Measurements from ENCODE around the gene COL4A4.

COL4A4 gene

GRCh38 chr2:227029426-227030105 is 134.4 kb downstream of the COL4A4 start:
- FAIRE-seq: no peak

GRCh38 chr2:227025510-227025909 is 138.5 kb downstream of the COL4A4 start:
- no peak for FAIRE-seq

GRCh38 chr2:227022608-227023007 is 141.4 kb downstream of the COL4A4 start:
- FAIRE-seq: no peak

GRCh38 chr2:227020416-227020815 is 143.6 kb downstream of the COL4A4 start:
- FAIRE-seq: no peak

DNA sequence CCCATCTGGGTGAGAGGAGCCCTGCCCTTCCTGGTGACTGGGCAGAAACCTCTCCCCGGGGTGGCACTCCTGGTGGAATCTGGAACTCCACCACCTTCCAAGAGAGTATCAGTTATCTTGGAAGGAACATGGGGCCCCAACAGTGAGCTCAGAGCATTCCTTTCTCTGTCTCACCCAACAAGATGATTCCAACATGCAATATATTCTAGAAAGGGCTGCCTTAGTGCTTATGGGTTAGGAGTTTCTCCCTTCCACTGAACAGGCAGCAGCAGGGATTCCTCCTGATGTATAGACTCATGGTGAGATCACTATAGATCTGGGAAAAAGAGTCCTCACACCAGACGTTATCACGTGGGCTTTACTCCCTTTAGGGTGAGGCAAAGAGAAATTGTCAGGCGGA is 147.1 kb downstream of the COL4A4 start:
- FAIRE-seq: no peak

- no peak for FAIRE-seq
Measured at GRCh38 chr2:227013881-227014280, 150.1 kb downstream of the COL4A4 start.

DNA sequence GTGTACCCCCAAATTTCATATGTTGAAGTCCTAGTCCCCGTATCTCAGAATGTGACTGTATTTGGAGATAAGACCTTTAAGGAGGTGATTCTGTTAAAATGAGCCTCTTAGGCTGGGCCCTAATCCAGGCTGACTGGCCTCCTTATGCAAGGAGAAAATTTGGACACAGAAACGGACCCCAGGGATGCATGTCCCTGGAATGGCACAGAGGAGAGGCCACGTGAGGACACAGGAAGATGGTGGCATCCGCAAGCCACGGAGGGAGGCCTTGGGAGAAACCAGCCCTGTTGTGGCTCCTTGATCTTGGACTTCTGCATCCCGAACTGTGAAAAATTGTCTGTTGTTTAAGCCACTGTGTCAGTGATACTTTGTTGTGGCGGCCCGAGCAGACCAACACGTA is 150.7 kb downstream of the COL4A4 start:
- FAIRE-seq: no peak

GRCh38 chr2:227010433-227010832 is 153.6 kb downstream of the COL4A4 start:
- FAIRE-seq: no peak

DNA sequence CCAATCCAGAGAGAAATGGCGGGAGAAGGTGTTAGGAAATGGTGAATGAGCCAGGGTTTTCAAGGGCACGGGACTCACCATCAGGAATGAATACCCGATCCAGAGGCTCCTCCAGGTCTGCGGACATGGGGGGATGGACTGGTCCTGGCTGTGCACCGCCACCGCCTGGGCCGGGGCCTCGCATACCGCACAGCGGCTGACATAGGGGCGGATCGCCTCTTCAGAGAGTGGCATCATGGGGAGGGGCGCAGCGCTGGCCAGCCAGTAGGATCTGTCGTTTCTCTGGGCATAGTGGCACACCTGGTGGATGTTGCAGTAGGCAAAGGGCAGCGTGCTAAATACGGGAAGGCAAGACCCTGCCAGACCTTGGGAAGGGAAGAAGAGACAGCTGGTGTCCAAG is 156.1 kb downstream of the COL4A4 start:
- no peak for FAIRE-seq

- FAIRE-seq: no peak
Measured at GRCh38 chr2:227007148-227007547, 156.9 kb downstream of the COL4A4 start.

DNA sequence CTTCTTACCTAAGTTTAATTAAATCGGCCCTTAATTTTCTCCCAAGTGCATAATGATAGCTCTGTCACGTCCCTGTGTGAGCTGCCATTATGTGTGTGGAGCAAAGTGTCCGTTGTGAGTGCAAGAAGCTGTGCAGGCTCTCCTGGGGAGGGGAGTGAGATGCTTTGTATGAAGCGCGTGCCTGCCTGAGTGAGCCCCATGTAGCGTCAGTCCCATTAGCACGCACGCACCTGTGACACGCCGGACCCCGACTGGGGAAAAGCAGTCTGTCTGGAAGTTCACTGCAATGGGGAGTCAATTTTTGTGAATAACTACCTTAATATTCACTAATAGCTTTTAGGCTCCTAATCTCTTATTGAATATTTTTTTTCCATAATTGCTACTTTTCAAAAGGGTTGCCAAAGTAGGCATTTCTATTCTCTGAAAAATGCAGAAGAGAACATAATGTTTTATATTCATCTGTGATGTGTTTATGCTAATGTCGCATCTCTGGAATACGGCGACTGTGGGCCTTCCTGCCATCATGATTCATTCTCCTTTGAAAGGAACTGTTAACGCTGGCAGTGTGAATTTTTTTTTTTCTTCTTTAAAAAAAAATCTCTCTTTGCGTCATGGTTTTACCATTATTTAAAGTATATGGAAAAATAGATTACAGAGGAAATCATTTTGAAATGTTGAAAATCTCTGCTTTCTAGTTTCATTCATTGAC is 157.7 kb downstream of the COL4A4 start:
- FAIRE-seq: no peak

- FAIRE-seq: no peak
Measured at GRCh38 chr2:227004482-227004881, 159.5 kb downstream of the COL4A4 start.

DNA sequence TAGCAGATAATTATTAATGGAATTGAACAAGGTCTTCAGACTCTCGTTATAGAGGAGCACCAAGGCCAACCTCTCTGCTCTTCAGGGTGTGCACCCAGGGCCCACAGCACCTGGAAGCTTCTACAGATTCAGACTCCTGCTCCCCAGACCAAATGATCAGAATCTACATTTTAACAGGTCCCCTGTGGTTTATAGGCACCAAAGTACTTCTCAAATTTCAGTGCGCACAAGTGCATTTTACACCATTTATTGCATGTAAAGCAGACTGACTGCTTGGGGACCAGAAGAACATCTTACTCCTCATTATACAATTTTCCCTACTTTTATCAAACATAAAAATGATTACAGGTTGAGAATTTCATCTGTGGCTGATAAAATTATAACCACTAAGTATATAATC is 163.9 kb downstream of the COL4A4 start:
- FAIRE-seq: no peak

GRCh38 chr2:226999661-227000060 is 164.3 kb downstream of the COL4A4 start:
- no peak for FAIRE-seq

DNA sequence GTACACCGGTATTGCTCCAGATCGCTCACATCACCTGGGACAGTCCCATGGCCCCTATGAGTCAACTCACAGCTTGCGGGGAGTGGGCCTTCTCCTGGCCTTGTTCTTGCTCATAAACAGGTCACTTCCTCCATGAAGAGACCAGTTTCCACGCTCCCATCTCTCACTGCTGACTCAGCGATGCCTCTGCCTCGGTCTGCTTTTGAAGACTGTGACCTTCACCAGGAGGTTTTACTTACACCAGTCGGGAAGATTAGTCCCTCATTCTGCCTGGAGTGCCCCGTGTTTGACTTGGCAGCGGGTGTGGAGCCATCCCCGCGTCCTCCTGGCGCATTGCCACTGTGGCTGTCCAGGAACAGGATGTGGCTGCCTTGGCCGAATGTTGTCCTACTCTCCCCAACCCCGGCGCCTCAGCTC is 168.4 kb downstream of the COL4A4 start:
- no peak for FAIRE-seq

- no peak for FAIRE-seq
Measured at GRCh38 chr2:226994775-226995174, 169.2 kb downstream of the COL4A4 start.

DNA sequence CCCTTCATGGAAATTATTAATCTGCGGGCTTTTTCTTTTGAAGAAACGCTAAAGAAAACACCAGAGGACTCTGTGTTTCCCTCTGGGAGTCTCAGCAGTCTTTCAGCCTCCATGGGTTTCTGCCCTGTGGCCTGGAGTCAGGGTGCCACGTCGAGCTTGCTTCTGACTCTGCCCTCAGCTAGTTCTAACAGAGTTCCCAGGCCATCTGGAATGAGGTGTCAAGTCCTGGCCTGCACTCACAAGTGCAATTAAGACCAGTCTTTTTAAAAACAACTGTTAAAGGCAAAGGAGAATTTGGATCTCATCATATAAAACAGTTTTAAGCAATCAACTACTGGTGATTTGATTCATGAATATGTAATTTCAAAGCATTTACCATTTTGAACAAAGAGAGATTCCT is 170.8 kb downstream of the COL4A4 start:
- no peak for FAIRE-seq

DNA sequence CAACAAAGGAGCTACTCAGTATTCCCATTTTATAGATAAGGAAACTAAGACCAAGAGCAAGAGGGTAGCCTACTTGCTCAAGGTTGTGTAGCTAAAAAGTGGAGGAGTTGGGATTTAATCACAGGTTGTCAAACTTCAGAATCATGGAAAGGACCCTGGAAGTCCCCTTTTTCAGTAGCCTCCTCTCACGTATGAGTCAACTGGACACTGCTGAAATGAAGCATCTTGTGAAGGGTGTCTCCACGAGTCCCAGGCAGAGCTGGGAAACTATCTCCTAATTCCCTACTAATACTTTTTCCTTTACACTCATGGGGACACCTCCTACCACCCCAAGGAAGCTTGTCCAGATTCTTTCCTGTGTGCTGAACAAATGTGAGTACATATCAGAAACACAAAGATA is 172.3 kb downstream of the COL4A4 start:
- FAIRE-seq: no peak

- no peak for FAIRE-seq
Measured at GRCh38 chr2:226985583-226985946, 178.4 kb downstream of the COL4A4 start.

- peak; percentile 81 for FAIRE-seq
Measured at GRCh38 chr2:226984750-226985582, 179.0 kb downstream of the COL4A4 start.

DNA sequence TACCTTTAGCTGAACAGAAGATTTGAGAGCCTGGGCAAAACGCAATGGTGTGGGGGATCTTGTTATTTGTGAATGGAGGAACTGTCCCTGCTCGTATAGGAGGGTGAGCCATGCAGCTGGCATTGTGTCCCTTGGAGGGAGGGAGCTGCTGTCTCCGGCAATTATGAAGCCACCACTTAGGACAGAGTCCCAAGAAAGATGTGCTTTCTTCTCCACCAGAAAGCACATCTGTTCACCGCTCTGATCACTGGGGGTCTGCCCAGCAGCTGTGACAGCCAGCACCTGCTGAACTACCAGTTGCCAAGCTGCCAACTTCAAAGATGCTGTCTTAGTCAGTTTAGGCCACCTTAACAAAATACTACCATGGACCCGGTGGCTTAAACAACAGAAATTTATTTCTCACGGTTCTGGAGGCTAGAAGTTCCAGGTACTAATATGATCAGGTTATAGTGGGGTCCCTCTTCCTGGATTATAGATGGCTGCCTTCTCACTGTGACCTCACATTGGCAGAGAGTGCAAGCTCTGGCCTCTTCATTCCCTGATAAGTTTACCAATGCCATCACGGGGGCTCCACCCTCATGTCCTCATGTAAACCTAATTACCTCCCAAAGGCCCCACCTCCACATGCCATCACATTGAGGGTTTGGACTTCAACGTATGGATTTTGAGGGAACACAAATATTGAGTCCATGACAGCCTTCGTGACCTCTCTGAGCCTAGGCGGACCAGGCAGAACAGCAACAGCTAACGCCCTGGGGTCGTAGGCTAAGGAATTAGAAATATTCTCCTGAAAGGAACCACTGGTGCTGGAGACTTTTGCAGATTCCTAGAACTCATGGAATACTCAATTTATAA is 179.9 kb downstream of the COL4A4 start:
- FAIRE-seq: no peak

DNA sequence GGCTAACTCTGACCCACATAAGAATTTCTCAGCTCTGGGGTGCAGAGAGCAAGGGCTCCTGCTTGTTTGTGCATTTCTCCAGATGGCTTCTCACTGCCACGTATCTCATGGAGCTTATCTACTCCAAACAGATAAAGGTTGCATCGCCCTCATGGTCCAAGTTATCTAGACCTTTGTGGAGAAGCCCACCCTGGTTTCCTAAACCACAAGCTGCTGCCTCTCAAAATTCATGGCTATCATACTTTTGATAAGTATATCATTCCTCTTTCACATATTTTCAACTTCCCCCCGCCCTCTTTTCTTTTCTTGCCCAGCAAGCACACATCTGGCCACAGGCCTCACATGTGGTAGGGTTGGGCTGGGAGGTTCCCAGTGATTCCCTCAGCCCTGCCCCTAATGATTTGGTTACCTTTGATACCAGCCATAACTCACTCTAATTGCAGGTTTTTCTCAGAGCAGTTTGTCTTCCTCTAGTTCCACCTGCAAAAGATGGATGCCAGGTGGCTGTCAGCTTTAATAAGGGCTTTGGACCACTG is 182.1 kb downstream of the COL4A4 start:
- FAIRE-seq: no peak

GRCh38 chr2:226979004-226979403 is 185.0 kb downstream of the COL4A4 start:
- no peak for FAIRE-seq

Measured in G401.6 (cell line).